Skeletal muscle tissue (tissue), 4 donors: ENCODE data around the gene H3-3A. TPM values are rescaled to one million over a fixed set of nuclear protein-coding genes. Genes with fewer than 3 reads are reported as not detected.
A peak's percentile ranks its signal among the peaks of the same experiment; 100 is the strongest.

Source experiments
- H3K27ac ChIP-seq: one replicate; pipeline ENCODE4 v1.7.0; 2013; ENCODE audit warnings: mild to moderate bottlenecking, low read depth, low read length, inconsistent platforms
- H3K27me3 ChIP-seq, 3 donors: one replicate each; pipeline ENCODE4 v1.7.0; 2013; ENCODE audit warnings: low read length in 3 of 3; ENCODE audit not compliant: control insufficient read depth in 3 of 3, insufficient read depth in 3 of 3
- H3K36me3 ChIP-seq, 3 donors: one replicate each; pipeline ENCODE4 v1.7.0; 2013; ENCODE audit warnings: low read length in 3 of 3; ENCODE audit not compliant: control insufficient read depth in 3 of 3, insufficient read depth in 3 of 3
- H3K4me1 ChIP-seq, 3 donors: one replicate each; pipeline ENCODE4 v1.7.0; 2013; ENCODE audit warnings: low read length in 3 of 3, mild to moderate bottlenecking in 3 of 3; ENCODE audit not compliant: control insufficient read depth in 3 of 3, insufficient read depth in 3 of 3
- H3K4me3 ChIP-seq, 3 donors: one replicate each; pipeline ENCODE4 v1.7.0; 2013; ENCODE audit warnings: low read length in 3 of 3
- H3K9ac ChIP-seq, 3 donors: one replicate each; pipeline ENCODE4 v1.7.0; 2013; ENCODE audit warnings: low read length in 3 of 3, mild to moderate bottlenecking in 3 of 3, moderate library complexity in 2 of 3, low read depth in 1 of 3
- H3K9me3 ChIP-seq, 3 donors: one replicate each; pipeline ENCODE4 v1.7.0; 2013; ENCODE audit warnings: low read length in 3 of 3; ENCODE audit not compliant: control insufficient read depth in 3 of 3
- total RNA-seq: library from RNA; depleted of rRNA; stranded (reverse); fragments of >200 nt; gene quantifications from one replicate; pipeline ENCODE4 v1.2.3, GENCODE V29; 2014
- donor health status: Osteomylitis.

Gene H3-3A
- total RNA-seq, 1 donor from 2014 or later = 319 TPM

DNA sequence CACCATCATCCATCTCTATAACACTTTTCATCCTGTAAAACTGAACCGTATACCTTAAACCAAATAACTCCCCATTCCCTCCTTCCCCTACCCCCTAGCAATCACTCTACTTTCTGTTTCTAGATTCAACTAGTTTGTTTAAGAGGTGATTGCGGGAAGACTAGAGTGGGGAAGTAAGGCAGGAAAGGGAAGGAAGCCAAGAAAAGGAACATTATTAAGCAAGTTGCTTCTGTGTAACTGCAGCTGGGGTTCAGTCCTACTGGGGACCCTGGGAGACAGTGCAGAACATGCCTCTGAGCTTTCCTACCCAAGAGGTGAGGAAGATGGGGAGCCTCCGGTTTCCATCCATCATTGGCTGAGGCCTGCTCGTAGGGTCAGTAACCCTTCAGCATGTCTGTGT lies 28.9 kb upstream of the H3-3A start:
- Histone ChIP-seq H3K27ac (no peak overlapping the region), H3K27me3 (no peaks in the 10 kb centered on the region), H3K4me3 (no peak overlapping the region), H3K36me3 (no peaks in the 10 kb centered on the region), H3K9ac (no peak overlapping the region), H3K9me3 (no peaks in the 10 kb centered on the region), H3K4me1 (peaks cover 0 to 5% (median 2%) of the 10 kb centered on the region in 3 donors)

GRCh38 chr1:226033991-226034390 lies 28.5 kb upstream of the H3-3A start:
- H3K27ac ChIP-seq = peak overlapping the region; percentile 28
- no peak overlapping the region for H3K9ac ChIP-seq
- H3K4me1 ChIP-seq = peaks cover 0 to 5% (median 2%) of the 10 kb centered on the region in 3 donors
- H3K36me3 ChIP-seq = no peaks in the 10 kb centered on the region
- no peaks in the 10 kb centered on the region for H3K27me3 ChIP-seq
- no peak overlapping the region for H3K4me3 ChIP-seq
- H3K9me3 ChIP-seq = no peaks in the 10 kb centered on the region

DNA sequence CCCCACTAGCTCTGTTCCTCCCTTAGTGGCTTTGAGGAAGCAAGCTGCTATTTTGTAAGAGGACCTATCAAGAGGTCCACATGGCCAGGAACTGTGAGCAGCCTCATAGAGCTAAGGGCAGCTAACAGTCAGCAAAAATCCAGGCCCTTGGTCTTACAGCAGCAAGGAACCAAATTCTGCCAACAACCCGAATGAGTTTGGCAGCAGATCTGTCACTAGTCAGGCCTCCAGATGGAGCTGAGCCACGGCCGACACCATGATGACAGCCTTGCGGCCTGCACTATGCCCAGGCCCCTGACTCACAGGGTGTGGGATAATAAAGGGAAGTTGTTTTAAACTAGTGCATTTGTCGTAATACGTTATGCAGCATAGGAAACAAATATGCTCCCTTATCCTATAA lies 28.0 kb upstream of the H3-3A start:
- no peak overlapping the region for H3K4me3 ChIP-seq
- no peak overlapping the region for H3K9ac ChIP-seq
- no peaks in the 10 kb centered on the region for H3K9me3 ChIP-seq
- H3K27me3 ChIP-seq = no peaks in the 10 kb centered on the region
- peaks cover 0 to 5% (median 2%) of the 10 kb centered on the region in 3 donors for H3K4me1 ChIP-seq
- peak overlapping the region; percentile 28 for H3K27ac ChIP-seq
- H3K36me3 ChIP-seq = no peaks in the 10 kb centered on the region

DNA sequence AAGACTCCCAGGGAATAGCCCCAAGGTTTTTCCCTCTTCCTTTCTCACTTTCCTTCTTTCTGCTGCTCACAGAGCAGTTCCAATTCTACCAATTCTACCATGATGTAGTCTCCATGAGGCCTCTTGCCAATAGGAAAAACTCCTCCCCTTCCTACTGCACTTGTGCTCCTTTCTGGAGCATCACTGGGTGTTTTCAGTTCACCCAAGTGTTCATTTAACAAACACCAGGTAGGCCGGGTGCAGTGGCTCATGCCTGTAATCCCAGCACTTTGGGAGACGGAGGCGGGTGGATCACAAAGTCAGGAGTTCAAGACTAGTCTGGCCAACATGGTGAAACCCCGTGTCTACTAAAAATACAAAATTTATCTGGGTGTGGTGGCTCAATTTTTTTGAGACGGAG lies 26.6 kb upstream of the H3-3A start:
- no peaks in the 10 kb centered on the region for H3K36me3 ChIP-seq
- H3K27ac ChIP-seq = no peak overlapping the region
- peaks cover 0 to 5% (median 2%) of the 10 kb centered on the region in 3 donors for H3K4me1 ChIP-seq
- no peaks in the 10 kb centered on the region for H3K9me3 ChIP-seq
- no peak overlapping the region for H3K4me3 ChIP-seq
- H3K27me3 ChIP-seq = no peaks in the 10 kb centered on the region
- no peak overlapping the region for H3K9ac ChIP-seq

DNA sequence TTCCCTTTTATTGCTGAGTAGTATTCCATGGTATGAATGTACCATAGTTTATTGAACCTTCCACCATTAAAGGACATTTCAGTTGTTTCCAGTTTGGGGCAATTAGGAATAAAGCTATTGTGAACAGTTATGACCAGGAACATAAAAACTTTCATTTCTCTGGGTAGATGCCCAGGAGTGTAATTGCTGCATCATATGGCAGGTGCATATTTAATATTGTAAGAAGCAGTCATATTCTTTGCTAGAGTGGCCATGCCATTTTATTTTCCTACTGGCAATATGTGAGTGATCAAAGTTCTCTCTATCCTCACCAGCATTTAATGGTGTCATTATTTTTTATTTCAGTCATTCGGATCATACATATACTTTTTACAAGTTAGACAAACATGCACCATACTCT lies 23.9 kb upstream of the H3-3A start:
- H3K4me1 ChIP-seq = peaks cover 0 to 5% (median 2%) of the 10 kb centered on the region in 3 donors
- H3K9me3 ChIP-seq = no peaks in the 10 kb centered on the region
- H3K36me3 ChIP-seq = no peaks in the 10 kb centered on the region
- H3K27me3 ChIP-seq = no peaks in the 10 kb centered on the region
- no peak overlapping the region for H3K9ac ChIP-seq
- H3K4me3 ChIP-seq = no peak overlapping the region
- no peak overlapping the region for H3K27ac ChIP-seq

- Histone ChIP-seq H3K9ac (no peak overlapping the region), H3K9me3 (no peaks in the 10 kb centered on the region), H3K36me3 (no peaks in the 10 kb centered on the region), H3K27me3 (no peaks in the 10 kb centered on the region), H3K4me1 (no peaks in the 10 kb centered on the region), H3K4me3 (no peak overlapping the region), H3K27ac (no peak overlapping the region)
Observed at GRCh38 chr1:226041419-226041818, 21.1 kb upstream of the H3-3A start.

DNA sequence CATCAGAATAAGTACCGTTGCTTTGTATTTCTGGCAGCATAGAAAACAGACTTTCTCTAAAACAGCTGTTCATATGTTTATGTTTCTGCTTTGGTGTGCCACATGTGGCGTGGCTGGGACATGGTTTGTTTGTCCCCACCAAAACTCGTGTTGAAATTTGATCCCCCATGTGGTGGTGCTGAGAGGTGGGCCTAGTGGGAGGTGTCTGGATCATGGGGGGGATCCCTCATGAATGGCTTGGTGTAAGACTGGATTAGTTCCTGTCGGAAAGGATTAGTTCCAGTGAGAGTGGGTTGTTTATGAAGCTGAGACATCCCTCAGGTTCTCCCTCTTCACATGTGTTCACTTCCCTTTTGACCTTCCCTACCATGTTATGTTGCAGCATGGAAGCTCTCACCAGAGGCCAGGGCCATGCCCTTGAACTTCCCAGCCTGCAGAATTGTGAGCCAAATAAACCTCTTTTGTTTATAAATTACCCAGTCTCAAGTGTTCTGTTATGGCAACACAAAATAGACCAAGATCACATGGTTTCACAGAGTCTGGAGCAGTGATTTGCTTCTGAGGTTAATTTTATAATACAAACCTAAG lies 17.9 kb upstream of the H3-3A start:
- no peaks in the 10 kb centered on the region for H3K4me1 ChIP-seq
- no peak overlapping the region for H3K27ac ChIP-seq
- no peaks in the 10 kb centered on the region for H3K36me3 ChIP-seq
- H3K27me3 ChIP-seq = no peaks in the 10 kb centered on the region
- no peaks in the 10 kb centered on the region for H3K9me3 ChIP-seq
- H3K9ac ChIP-seq = no peak overlapping the region
- H3K4me3 ChIP-seq = no peak overlapping the region

GRCh38 chr1:226046240-226046639 lies 16.3 kb upstream of the H3-3A start:
- Histone ChIP-seq H3K27ac (no peak overlapping the region), H3K4me3 (no peak overlapping the region), H3K9me3 (no peaks in the 10 kb centered on the region), H3K27me3 (no peaks in the 10 kb centered on the region), H3K36me3 (no peaks in the 10 kb centered on the region), H3K4me1 (no peaks in the 10 kb centered on the region), H3K9ac (no peak overlapping the region)

DNA sequence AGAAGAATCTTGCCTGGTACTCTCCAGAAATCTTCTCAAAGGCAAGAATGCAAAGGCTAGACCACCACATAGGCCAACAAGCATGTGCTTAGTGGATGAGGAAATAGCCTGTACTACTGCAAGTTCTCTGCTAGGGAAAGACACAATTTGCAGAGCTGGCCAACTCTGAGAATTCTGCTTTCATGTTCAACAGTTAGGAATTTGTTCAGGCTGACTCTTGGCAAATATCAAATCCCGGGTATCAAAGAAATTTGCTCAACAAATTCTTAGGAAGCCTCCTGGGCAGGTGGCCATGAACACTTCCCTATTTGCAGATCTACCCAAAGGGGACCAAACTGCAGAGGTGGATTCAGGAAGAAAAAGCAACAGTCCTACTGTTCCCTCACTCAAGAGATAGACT lies 15.0 kb upstream of the H3-3A start:
- no peaks in the 10 kb centered on the region for H3K9me3 ChIP-seq
- no peak overlapping the region for H3K27ac ChIP-seq
- H3K4me3 ChIP-seq = no peak overlapping the region
- H3K4me1 ChIP-seq = no peaks in the 10 kb centered on the region
- no peaks in the 10 kb centered on the region for H3K36me3 ChIP-seq
- H3K9ac ChIP-seq = no peak overlapping the region
- no peaks in the 10 kb centered on the region for H3K27me3 ChIP-seq

- H3K4me1 ChIP-seq = no peaks in the 10 kb centered on the region
- no peaks in the 10 kb centered on the region for H3K27me3 ChIP-seq
- no peaks in the 10 kb centered on the region for H3K9me3 ChIP-seq
- H3K9ac ChIP-seq = no peak overlapping the region
- H3K27ac ChIP-seq = no peak overlapping the region
- H3K36me3 ChIP-seq = no peaks in the 10 kb centered on the region
- H3K4me3 ChIP-seq = no peak overlapping the region
Observed at GRCh38 chr1:226048886-226049285, 13.6 kb upstream of the H3-3A start.
